WTC11 (cell line): ENCODE results near the gene BCAT1. TPM values are rescaled to one million over a fixed set of nuclear protein-coding genes. Genes with fewer than 3 reads are reported as not detected.

Experiments
- ATAC-seq: fragments of 200-7000 bp; cut with Tn5 transposase; 2 replicates; pipeline ENCODE4 v1.10.0; 2021; ENCODE audit warnings: mild to moderate bottlenecking, moderate library complexity
- CTCF ChIA-PET: fragments of 300-600 bp; sonication (Branson Sonifier 250); formaldehyde crosslinking; loops from one replicate; lab custom pipeline; 2021; ENCODE audit warnings: antibody characterized with exemption; lab: Charles Lee
- POLR2A ChIA-PET: fragments of 350-600 bp; sonication (Branson Sonifier 250); formaldehyde crosslinking; loops from one replicate; lab custom pipeline; 2021; ENCODE audit warnings: antibody characterized with exemption; lab: Charles Lee
- DNase-seq: peaks from one replicate; pipeline ENCODE4 v3.0.0; 2021; ENCODE audit warnings: low spot score
- H3K27ac Mint-ChIP-seq: 2 replicates; pipeline ENCODE4 v1.8.0; 2021; ENCODE audit warnings: mixed read lengths
- H3K27me3 Mint-ChIP-seq: 2 replicates; pipeline ENCODE4 v1.8.0; 2021; ENCODE audit warnings: low read depth, mild to moderate bottlenecking, moderate library complexity, mixed read lengths
- H3K36me3 Mint-ChIP-seq: 2 replicates; pipeline ENCODE4 v1.8.0; 2021; ENCODE audit warnings: mixed read lengths
- H3K4me1 Mint-ChIP-seq: 2 replicates; pipeline ENCODE4 v1.8.0; 2022; ENCODE audit warnings: mixed read lengths
- H3K4me3 Mint-ChIP-seq: 2 replicates; pipeline ENCODE4 v1.8.0; 2021; ENCODE audit warnings: mild to moderate bottlenecking, moderate library complexity, mixed read lengths
- H3K9me3 Mint-ChIP-seq: 2 replicates; pipeline ENCODE4 v1.8.0; 2021; ENCODE audit warnings: mixed read lengths
- CDX4 ChIP-seq: fragments of 250-450 bp; sonication (Bioruptor Pico); IDR thresholded peaks from 2 replicates; pipeline ENCODE4 v1.9.0; 2021; ENCODE audit warnings: moderate library complexity, mild to moderate bottlenecking, inconsistent platforms, borderline replicate concordance
- CREB1 ChIP-seq: sonication (generic); formaldehyde crosslinking; IDR thresholded peaks from 2 replicates; pipeline ENCODE4 v1.8.0; 2023; ENCODE audit warnings: mild to moderate bottlenecking, missing genetic modification reagents
- E2F1 ChIP-seq: sonication (generic); formaldehyde crosslinking; IDR thresholded peaks from 2 replicates; pipeline ENCODE4 v1.8.0; 2022; ENCODE audit warnings: mild to moderate bottlenecking, missing genetic modification reagents
- FOXJ3 ChIP-seq: sonication (generic); formaldehyde crosslinking; IDR thresholded peaks from 2 replicates; pipeline ENCODE4 v1.9.0; 2021; ENCODE audit warnings: missing genetic modification reagents, mild to moderate bottlenecking, borderline replicate concordance
- FOXP1 ChIP-seq: sonication (generic); formaldehyde crosslinking; IDR thresholded peaks from 2 replicates; pipeline ENCODE4 v1.8.0; 2022; ENCODE audit warnings: missing genetic modification reagents, mild to moderate bottlenecking, moderate library complexity, borderline replicate concordance
- GRHL2 ChIP-seq: fragments of 250-450 bp; sonication (Bioruptor Pico); IDR thresholded peaks from 2 replicates; pipeline ENCODE4 v1.8.0; 2022; ENCODE audit warnings: mild to moderate bottlenecking, moderate library complexity; ENCODE audit not compliant: insufficient replicate concordance, severe bottlenecking
- HMGA2 ChIP-seq: fragments of 250-450 bp; sonication (Bioruptor Pico); IDR thresholded peaks from 2 replicates; pipeline ENCODE4 v1.4.0; 2021; ENCODE audit warnings: mild to moderate bottlenecking, moderate library complexity
- NFATC4 ChIP-seq: fragments of 250-450 bp; sonication (Bioruptor Pico); IDR thresholded peaks from 2 replicates; pipeline ENCODE4 v1.9.0; 2021; ENCODE audit warnings: mild to moderate bottlenecking
- SMAD3 ChIP-seq: sonication (generic); formaldehyde crosslinking; IDR thresholded peaks from 2 replicates; pipeline ENCODE4 v1.8.0; 2022; ENCODE audit warnings: missing genetic modification reagents, mild to moderate bottlenecking, borderline replicate concordance
- SMAD4 ChIP-seq: sonication (generic); formaldehyde crosslinking; IDR thresholded peaks from 2 replicates; pipeline ENCODE4 v1.8.0; 2022; ENCODE audit warnings: mild to moderate bottlenecking, missing genetic modification reagents
- SOX15 ChIP-seq: fragments of 250-450 bp; sonication (Bioruptor Pico); IDR thresholded peaks from 2 replicates; pipeline ENCODE4 v1.9.0; 2021; ENCODE audit warnings: mild to moderate bottlenecking
- STAT6 ChIP-seq: sonication (generic); formaldehyde crosslinking; conservative IDR thresholded peaks from 2 replicates; pipeline ENCODE4 v1.8.1; 2023; ENCODE audit warnings: mild to moderate bottlenecking, low read depth, missing genetic modification reagents, moderate library complexity
- TCF7 ChIP-seq: sonication (generic); formaldehyde crosslinking; IDR thresholded peaks from 2 replicates; pipeline ENCODE4 v1.8.0; 2022; ENCODE audit warnings: mild to moderate bottlenecking, low read depth, missing genetic modification reagents, moderate library complexity
- TEAD4 ChIP-seq: sonication (generic); formaldehyde crosslinking; IDR thresholded peaks from 2 replicates; pipeline ENCODE4 v1.8.0; 2022; ENCODE audit warnings: mild to moderate bottlenecking, missing genetic modification reagents
- ZBTB21 ChIP-seq: sonication (generic); formaldehyde crosslinking; IDR thresholded peaks from 2 replicates; pipeline ENCODE4 v1.8.1; 2023; ENCODE audit warnings: mild to moderate bottlenecking, missing genetic modification reagents, borderline replicate concordance
- ZNF219 ChIP-seq: sonication (generic); formaldehyde crosslinking; IDR thresholded peaks from 2 replicates; pipeline ENCODE4 v1.8.0; 2023; ENCODE audit warnings: missing genetic modification reagents, mild to moderate bottlenecking, borderline replicate concordance
- ZNF281 ChIP-seq: sonication (generic); formaldehyde crosslinking; IDR thresholded peaks from 2 replicates; pipeline ENCODE4 v1.8.0; 2023; ENCODE audit warnings: mild to moderate bottlenecking, missing genetic modification reagents
- ZNF317 ChIP-seq: sonication (generic); formaldehyde crosslinking; IDR thresholded peaks from 2 replicates; pipeline ENCODE4 v1.8.1; 2023; ENCODE audit warnings: low read depth, mild to moderate bottlenecking, moderate library complexity, missing genetic modification reagents, borderline replicate concordance
- ZNF396 ChIP-seq: fragments of 250-450 bp; sonication (Bioruptor Pico); IDR thresholded peaks from 2 replicates; pipeline ENCODE4 v1.8.0; 2021; ENCODE audit warnings: mild to moderate bottlenecking, moderate library complexity, borderline replicate concordance
- ZNF425 ChIP-seq: fragments of 250-450 bp; sonication (Bioruptor Pico); conservative IDR thresholded peaks from 2 replicates; pipeline ENCODE4 v1.9.0; 2021; ENCODE audit warnings: mild to moderate bottlenecking
- total RNA-seq: library from RNA; stranded (reverse); gene quantifications from 3 replicates; pipeline ENCODE4 v1.2.3, GENCODE V29; 2021
- TF ChIP-seq, protein P1 (sequence below): sonication (generic); formaldehyde crosslinking; IDR thresholded peaks from 2 replicates; pipeline ENCODE4 v1.8.0; 2022; ENCODE audit warnings: missing genetic modification reagents

BCAT1 gene
- total RNA-seq, 1 experiment from 2014 or later, result 267 TPM

DNA sequence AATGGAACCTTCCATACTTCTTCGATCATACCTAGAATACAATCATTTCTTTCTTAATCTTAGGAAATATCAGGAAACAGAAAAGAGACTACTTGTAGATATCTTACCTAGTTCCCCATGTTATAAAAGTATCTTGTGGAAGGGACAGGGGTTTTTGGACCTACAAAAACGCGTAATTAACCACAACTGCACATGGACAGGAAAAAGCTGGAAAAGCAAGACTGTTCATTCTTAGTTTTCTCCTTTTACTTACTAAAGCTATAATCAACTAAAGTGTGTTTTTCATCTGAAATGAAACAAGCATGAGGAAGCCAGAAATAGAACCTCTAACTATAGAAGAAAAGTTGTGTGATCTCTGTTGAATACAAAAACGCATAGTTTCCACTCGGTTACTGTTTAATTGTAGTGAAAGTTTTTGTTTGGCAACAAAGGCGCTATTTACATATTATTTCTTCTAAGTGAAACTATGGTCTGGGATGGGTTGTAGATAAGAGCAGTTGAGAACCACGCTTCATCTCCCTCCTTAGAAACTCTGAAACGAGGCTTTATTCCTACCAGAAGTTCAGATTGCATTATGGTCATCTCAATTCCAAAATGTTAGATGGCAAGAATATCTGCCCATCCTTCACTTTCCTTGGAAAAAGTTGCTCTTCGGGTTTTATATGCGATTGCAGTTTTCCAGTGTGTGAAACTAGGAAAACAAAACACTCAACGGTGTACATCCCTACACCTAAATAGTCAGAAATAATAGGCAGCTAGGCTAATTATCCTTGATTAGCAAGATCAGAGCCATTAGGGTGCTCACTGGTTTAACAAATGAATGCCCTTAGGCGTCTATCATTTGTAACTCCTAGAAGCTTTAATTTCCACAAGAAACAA is 1.1 kb downstream of the BCAT1 start (continued):
- TF ChIP-seq, protein P1, sequence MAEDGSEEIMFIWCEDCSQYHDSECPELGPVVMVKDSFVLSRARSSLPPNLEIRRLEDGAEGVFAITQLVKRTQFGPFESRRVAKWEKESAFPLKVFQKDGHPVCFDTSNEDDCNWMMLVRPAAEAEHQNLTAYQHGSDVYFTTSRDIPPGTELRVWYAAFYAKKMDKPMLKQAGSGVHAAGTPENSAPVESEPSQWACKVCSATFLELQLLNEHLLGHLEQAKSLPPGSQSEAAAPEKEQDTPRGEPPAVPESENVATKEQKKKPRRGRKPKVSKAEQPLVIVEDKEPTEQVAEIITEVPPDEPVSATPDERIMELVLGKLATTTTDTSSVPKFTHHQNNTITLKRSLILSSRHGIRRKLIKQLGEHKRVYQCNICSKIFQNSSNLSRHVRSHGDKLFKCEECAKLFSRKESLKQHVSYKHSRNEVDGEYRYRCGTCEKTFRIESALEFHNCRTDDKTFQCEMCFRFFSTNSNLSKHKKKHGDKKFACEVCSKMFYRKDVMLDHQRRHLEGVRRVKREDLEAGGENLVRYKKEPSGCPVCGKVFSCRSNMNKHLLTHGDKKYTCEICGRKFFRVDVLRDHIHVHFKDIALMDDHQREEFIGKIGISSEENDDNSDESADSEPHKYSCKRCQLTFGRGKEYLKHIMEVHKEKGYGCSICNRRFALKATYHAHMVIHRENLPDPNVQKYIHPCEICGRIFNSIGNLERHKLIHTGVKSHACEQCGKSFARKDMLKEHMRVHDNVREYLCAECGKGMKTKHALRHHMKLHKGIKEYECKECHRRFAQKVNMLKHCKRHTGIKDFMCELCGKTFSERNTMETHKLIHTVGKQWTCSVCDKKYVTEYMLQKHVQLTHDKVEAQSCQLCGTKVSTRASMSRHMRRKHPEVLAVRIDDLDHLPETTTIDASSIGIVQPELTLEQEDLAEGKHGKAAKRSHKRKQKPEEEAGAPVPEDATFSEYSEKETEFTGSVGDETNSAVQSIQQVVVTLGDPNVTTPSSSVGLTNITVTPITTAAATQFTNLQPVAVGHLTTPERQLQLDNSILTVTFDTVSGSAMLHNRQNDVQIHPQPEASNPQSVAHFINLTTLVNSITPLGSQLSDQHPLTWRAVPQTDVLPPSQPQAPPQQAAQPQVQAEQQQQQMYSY (CRISPR knock-in tag), result no peak
- TF ChIP-seq SOX15 (CRISPR knock-in tag) (no peak), ZNF396 (CRISPR knock-in tag) (no peak), TCF7 (no peak), ZNF425 (no peak), CREB1 (CRISPR knock-in tag) (no peak)

GRCh38 chr12:24945845-24946244 is 3.1 kb downstream of the BCAT1 start:
- no peak for ATAC-seq
- ChIA-PET POLR2A (interaction anchor here (1.0 to 2.9 kb wide), 2 partner anchors 10 to 42 kb away, joined by 3 to 14 read pairs; no protein-coding TSS in a partner anchor), CTCF (interaction anchor here (0.7 kb wide), 1 partner anchor 108 kb away, joined by 3 read pairs; no protein-coding TSS in a partner anchor)
- H3K4me1 Mint-ChIP-seq, result peaks cover 78% of the 10 kb centered on the region
- peaks cover 27% of the 10 kb centered on the region for H3K36me3 Mint-ChIP-seq
- TF ChIP-seq GRHL2 (CRISPR knock-in tag) (no peak), HMGA2 (CRISPR knock-in tag) (no peak), STAT6 (CRISPR knock-in tag) (no peak), FOXJ3 (CRISPR knock-in tag) (no peak), ZNF281 (no peak), SMAD4 (CRISPR knock-in tag) (no peak), SMAD3 (CRISPR knock-in tag) (no peak), ZNF317 (no peak), ZBTB21 (CRISPR knock-in tag) (no peak), FOXP1 (CRISPR knock-in tag) (no peak), NFATC4 (CRISPR knock-in tag) (no peak), ZNF219 (CRISPR knock-in tag) (no peak), CDX4 (CRISPR knock-in tag) (no peak), TEAD4 (CRISPR knock-in tag) (no peak), E2F1 (CRISPR knock-in tag) (no peak)
- no peaks in the 10 kb centered on the region for H3K9me3 Mint-ChIP-seq
- H3K27me3 Mint-ChIP-seq, result no peaks in the 10 kb centered on the region
- no peak for DNase-seq
- H3K4me3 Mint-ChIP-seq, result peak overlapping the region; percentile 32
- H3K27ac Mint-ChIP-seq, result peak overlapping the region; percentile 82
